Omental fat pad (tissue), 4 donors: Measurements from ENCODE around the gene CD3G. TPM values are rescaled to one million over a fixed set of nuclear protein-coding genes. Genes with fewer than 3 reads are reported as not detected.
"Not testable (repeated sequence)": the region's sequence is repeated elsewhere in the genome, so short reads cannot be mapped to it uniquely, and the experiment has no call there.

ENCODE experiments used
- ATAC-seq: fragments of 150-250 bp; one replicate; pipeline ENCODE4 v1.9.1; 2016; ENCODE audit warnings: mild to moderate bottlenecking, moderate library complexity; ENCODE audit not compliant: low FRiP score
- DNase-seq: peaks from one replicate; pipeline ENCODE4 v3.0.0-alpha.2; 2019; ENCODE audit warnings: low spot score
- CTCF ChIP-seq, 3 donors: fragments of 450-650 bp; IDR thresholded peaks; one replicate each; pipeline ENCODE4 v1.5.1; 2016 to 2017; ENCODE audit warnings: antibody characterized with exemption in 3 of 3, mild to moderate bottlenecking in 3 of 3, moderate library complexity in 2 of 3
- small RNA-seq: library from RNA; depleted of rRNA; stranded (forward); fragments of <200 nt; gene quantifications from one replicate; pipeline ENCODE3, GENCODE V24; 2016
- total RNA-seq, 4 donors: library from RNA; depleted of rRNA; stranded (reverse); fragments of >200 nt; gene quantifications; one replicate each; pipeline ENCODE4 v1.1.0, GENCODE V29; 2016

Gene CD3G
- total RNA-seq, 4 donors from 2014 or later: 1.0 to 2.1 (median 1.6) TPM

- ATAC-seq (no peak), DNase-seq (no peak)
- no peak for TF ChIP-seq CTCF (IDR thresholded peaks at IDR 0.05)
These were observed 53.3 kb downstream of the CD3G start for GRCh38 chr11:118397448-118397847.

DNA sequence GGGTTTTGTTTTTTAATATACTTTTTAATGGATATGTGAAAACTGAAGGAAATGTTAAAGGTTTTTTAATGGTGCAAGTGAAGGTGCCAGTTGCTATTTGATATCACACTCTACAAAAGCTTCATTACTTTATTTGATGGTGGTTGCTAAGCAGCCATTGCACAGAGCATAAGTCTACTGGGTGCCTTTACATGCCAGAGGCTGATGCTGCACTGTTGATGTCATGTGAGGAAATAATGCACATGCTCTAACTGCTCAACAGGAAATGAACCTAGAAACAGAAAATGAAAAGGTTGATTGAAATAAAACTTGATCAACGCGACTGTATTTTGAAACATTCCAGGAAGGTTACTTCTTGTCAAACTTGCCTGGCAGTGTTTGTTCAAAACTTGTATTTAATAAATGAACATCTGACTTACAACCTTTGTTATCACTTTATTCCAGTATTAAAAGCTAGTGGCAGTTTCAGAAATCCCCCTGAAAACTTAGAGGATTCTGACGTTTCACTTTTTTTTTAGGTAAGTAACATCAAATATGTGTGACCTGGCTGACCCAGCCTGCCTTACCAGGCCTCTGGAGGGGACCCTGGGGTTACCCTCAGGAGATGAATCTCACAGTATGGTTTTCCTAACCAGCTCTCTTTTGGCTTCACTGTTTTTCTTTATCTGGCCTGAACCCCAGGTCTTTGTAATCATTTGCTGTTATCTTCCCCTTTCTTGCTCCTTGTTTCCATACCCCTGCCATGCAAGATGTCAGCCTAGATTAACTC lies 54.8 kb downstream of the CD3G start:
- ATAC-seq: no peak
- DNase-seq: no peak
- no peak for TF ChIP-seq CTCF (IDR thresholded peaks at IDR 0.05)

GRCh38 chr11:118401151-118401879 lies 57.2 kb downstream of the CD3G start, which contains the start of gene ATP5MG:
TSS of gene ATP5MG (plus strand) at chr11:118401606. CDS start at chr11:118401666, 60 bp downstream.
- DNase-seq (peak; percentile 77), ATAC-seq (peak; percentile 57)
- no peak for TF ChIP-seq CTCF (IDR thresholded peaks at IDR 0.05)

DNA sequence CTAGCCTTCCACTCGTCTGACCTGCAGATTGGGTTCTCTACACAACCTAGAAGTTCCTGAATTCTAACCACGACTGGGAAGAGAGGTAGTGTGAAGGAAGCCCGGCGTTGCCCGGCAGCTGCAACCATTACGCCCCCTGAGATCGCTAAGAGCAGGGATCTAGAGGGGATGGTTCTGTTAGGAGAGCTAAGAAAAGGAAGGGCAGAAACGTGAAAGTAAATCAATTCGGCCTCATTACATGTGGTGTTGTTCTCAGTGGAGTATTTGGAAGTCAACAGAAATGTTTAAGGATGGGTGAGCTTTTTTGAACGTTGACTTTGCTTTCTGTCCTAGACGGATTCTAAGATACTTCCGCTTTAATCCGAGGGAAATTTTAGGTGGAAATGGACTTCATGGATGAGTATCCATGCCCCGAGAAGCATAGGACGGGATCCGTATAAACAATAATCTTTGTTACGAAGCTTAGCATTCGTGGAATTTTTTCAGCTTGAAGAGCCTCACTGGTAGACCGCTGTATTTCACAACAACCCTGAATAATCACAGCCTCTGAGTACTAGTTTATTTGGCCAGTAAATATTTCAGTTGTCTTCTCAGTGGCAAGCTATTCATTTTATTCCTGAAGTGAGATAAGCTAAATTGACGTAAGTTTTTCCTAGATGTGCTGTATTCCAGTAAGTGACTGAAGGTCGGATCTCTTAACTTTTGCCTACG lies 57.9 kb downstream of the CD3G start:
- no peak for TF ChIP-seq CTCF (IDR thresholded peaks at IDR 0.05)
- DNase-seq (no peak), ATAC-seq (peak; percentile 87)

GRCh38 chr11:118402594-118402993 lies 58.5 kb downstream of the CD3G start:
- DNase-seq, ATAC-seq: not testable (repeated sequence)

Small RNAs within 50 kb of the gene (small RNA-seq; reads per million reads assigned to genes)
- gene AP001582.1: not detected

Other genes starting within 250 kb of the CD3G start
- 10 to 100 TPM in 1 of 4 donors, 1 to 10 TPM in 3; 1.1 to 10.2 (median 2.0) TPM for gene SCN4B, start 191.5 kb upstream of the CD3G start, total RNA-seq
- gene SCN2B, start 167.7 kb upstream of the CD3G start, total RNA-seq: under 1 TPM in 2 of 4 donors, not detected in 2; 0.28 to 0.47 TPM
- gene JAML, start 119.3 kb upstream of the CD3G start, total RNA-seq: 10 to 100 TPM in 3 of 4 donors, 1 to 10 TPM in 1; 9.9 to 35.9 (median 13.7) TPM
- gene MPZL3, start 92.0 kb upstream of the CD3G start, total RNA-seq: 1 to 10 TPM; 1.3 to 2.5 (median 2.4) TPM
- 10 to 100 TPM in 3 of 4 donors, 1 to 10 TPM in 1; 6.8 to 56.6 (median 33.6) TPM for gene MPZL2, start 80.0 kb upstream of the CD3G start, total RNA-seq
- 1 to 10 TPM; 2.8 to 4.1 (median 3.0) TPM for gene CD3E, start 39.6 kb upstream of the CD3G start, total RNA-seq
- 1 to 10 TPM; 1.7 to 3.4 (median 2.6) TPM for gene CD3D, start 1.6 kb upstream of the CD3G start, total RNA-seq
- gene UBE4A, start 15.3 kb downstream of the CD3G start, total RNA-seq: 10 to 100 TPM; 39.3 to 45.9 (median 42.3) TPM
- 10 to 100 TPM; 38.1 to 57.1 (median 51.9) TPM for gene ATP5MG, start 57.3 kb downstream of the CD3G start, total RNA-seq
- gene KMT2A, start 92.1 kb downstream of the CD3G start, total RNA-seq: 10 to 100 TPM; 39.3 to 84.8 (median 51.9) TPM
- 10 to 100 TPM in 1 of 4 donors, 1 to 10 TPM in 2, under 1 TPM in 1; 0.84 to 21.1 (median 2.6) TPM for gene TTC36, start 183.1 kb downstream of the CD3G start, total RNA-seq
- 10 to 100 TPM in 3 of 4 donors, 1 to 10 TPM in 1; 9.1 to 19.9 (median 11.8) TPM for gene TMEM25, start 186.8 kb downstream of the CD3G start, total RNA-seq
- gene IFT46, start 221.6 kb downstream of the CD3G start, total RNA-seq: 10 to 100 TPM; 18.1 to 31.4 (median 21.7) TPM
- 100 to 1,000 TPM in 3 of 4 donors, 10 to 100 TPM in 1; 89.7 to 135 (median 117) TPM for gene ARCN1, start 228.1 kb downstream of the CD3G start, total RNA-seq